KBM-7 (cell line): Measurements from ENCODE around the gene PKP2.

Experiments
- DNase-seq: peaks from one replicate; pipeline ENCODE4 v3.0.0-alpha.2; 2015
- in situ Hi-C: fragments of 300-500 bp; cut with MboI; formaldehyde crosslinking; loops from 2 replicates; pipeline ENCODE4 v1.14.3; 2020; ENCODE audit warnings: low sequenced_read_pairs, low pct_unique_long_range_greater_than_20kb, mixed read lengths

Gene PKP2

GRCh38 chr12:32824596-32824995 is 72.0 kb downstream of the PKP2 start:
- in situ Hi-C loops: no loop called here
- DNase-seq: no peak

GRCh38 chr12:32822344-32822743 is 74.2 kb downstream of the PKP2 start:
- in situ Hi-C loops: no loop called here
- DNase-seq: no peak

- DNase-seq: no peak
- in situ Hi-C loops: no loop called here
These were observed 74.9 kb downstream of the PKP2 start for GRCh38 chr12:32821710-32822109.

- in situ Hi-C loops: no loop called here
These were observed 75.3 kb downstream of the PKP2 start for GRCh38 chr12:32821293-32821692.

GRCh38 chr12:32820376-32820931 is 76.1 kb downstream of the PKP2 start:
- DNase-seq: no peak
- in situ Hi-C loops: no loop called here

More at GRCh38 chr12:32821293-32821692, 75.3 kb downstream of the PKP2 start:
- no peak for DNase-seq

GRCh38 chr12:32819424-32819823 is 77.2 kb downstream of the PKP2 start:
- DNase-seq: no peak
- in situ Hi-C loops: no loop called here

GRCh38 chr12:32811686-32812392 is 84.7 kb downstream of the PKP2 start:
- in situ Hi-C loops: no loop called here
- DNase-seq: no peak

- DNase-seq: no peak
- in situ Hi-C loops: no loop called here
These were observed 86.7 kb downstream of the PKP2 start for GRCh38 chr12:32809846-32810245.

GRCh38 chr12:32809196-32809595 is 87.4 kb downstream of the PKP2 start:
- in situ Hi-C loops: no loop called here
- no peak for DNase-seq

GRCh38 chr12:32804301-32804700 is 92.3 kb downstream of the PKP2 start:
- in situ Hi-C loops: no loop called here
- DNase-seq: no peak

GRCh38 chr12:32801269-32801980 is 95.2 kb downstream of the PKP2 start:
- in situ Hi-C loops: no loop called here

GRCh38 chr12:32794281-32794680 is 102.3 kb downstream of the PKP2 start:
- in situ Hi-C loops: no loop called here
- DNase-seq: no peak

More at GRCh38 chr12:32801269-32801980, 95.2 kb downstream of the PKP2 start:
- DNase-seq: no peak

GRCh38 chr12:32789916-32790315 is 106.7 kb downstream of the PKP2 start:
- in situ Hi-C loops: no loop called here
- no peak for DNase-seq

- in situ Hi-C loops: no loop called here
- no peak for DNase-seq
These were observed 107.1 kb downstream of the PKP2 start for GRCh38 chr12:32789446-32789845.

GRCh38 chr12:32788405-32788804 is 108.2 kb downstream of the PKP2 start:
- in situ Hi-C loops: no loop called here
- DNase-seq: no peak

GRCh38 chr12:32785557-32785956 is 111.0 kb downstream of the PKP2 start:
- DNase-seq: no peak
- in situ Hi-C loops: no loop called here

- no peak for DNase-seq
- in situ Hi-C loops: no loop called here
These were observed 113.5 kb downstream of the PKP2 start for GRCh38 chr12:32783029-32783428.

GRCh38 chr12:32780071-32780470 is 116.5 kb downstream of the PKP2 start:
- no peak for DNase-seq
- in situ Hi-C loops: no loop called here

GRCh38 chr12:32777691-32778175 is 118.8 kb downstream of the PKP2 start:
- in situ Hi-C loops: no loop called here
- DNase-seq: no peak

GRCh38 chr12:32777159-32777558 is 119.4 kb downstream of the PKP2 start:
- DNase-seq: no peak
- in situ Hi-C loops: no loop called here
